Fibroblast of skin of right biceps (primary cell): ENCODE data around the gene FOXP4.

Experiments used
- DNase-seq: peaks from one replicate; pipeline ENCODE4 v3.0.0-alpha.2; 2013

Gene FOXP4

DNA sequence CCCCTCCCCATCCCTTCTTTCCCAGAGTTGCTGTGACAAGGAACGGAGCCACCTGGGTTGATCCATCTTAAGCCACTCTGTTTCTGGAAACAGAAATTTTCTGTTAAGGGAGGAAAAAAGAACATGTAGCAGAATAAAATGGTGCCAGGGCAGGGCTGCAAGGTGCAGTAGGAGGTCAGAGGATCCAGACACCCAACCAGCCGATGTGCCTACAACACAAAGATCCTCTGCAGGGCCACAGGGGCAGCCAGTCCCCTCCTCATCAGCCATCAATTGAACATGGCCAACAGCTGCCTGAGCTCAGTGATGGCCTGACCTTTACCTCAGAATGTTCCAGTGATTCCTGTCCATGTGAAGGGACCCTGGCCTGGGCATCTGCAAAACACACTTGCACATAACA, 103.9 kb downstream of the FOXP4 start:
- DNase-seq = no peak

GRCh38 chr6:41651246-41651961, 105.2 kb downstream of the FOXP4 start:
- DNase-seq = no peak
